GM10847 (cell line): ENCODE results near the gene NUDT22.

Experiments used
- POLR2A ChIP-seq: IDR thresholded peaks from 2 replicates; pipeline ENCODE4 v1.6.1; 2011; ENCODE audit not compliant: insufficient read length; ENCODE audit errors: extremely low read depth

Gene NUDT22

GRCh38 chr11:64201543-64201942 lies 24.5 kb upstream of the NUDT22 start:
- no peak for TF ChIP-seq POLR2A

- TF ChIP-seq POLR2A: no peak
These were observed 23.1 kb upstream of the NUDT22 start for GRCh38 chr11:64202992-64203391.

GRCh38 chr11:64203421-64204079 lies 22.5 kb upstream of the NUDT22 start:
- no peak for TF ChIP-seq POLR2A

DNA sequence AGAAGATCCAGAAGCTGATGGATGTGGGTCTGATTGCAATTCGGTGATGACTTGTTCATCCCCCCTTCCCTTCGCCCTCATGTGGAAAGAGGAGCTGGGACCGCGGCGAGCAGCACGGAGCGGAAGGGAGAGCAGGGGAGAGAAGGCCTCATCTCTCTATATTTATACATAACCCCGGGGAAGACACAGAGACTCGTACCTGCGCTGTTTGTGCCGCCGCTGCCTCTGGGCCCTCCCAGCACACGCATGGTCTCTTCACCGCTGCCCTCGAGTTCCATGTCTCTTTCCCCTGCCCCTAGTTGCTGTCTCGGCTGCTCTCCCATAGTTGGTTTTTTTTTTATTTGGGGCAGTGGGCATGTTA lies 22.0 kb upstream of the NUDT22 start:
- TF ChIP-seq POLR2A: no peak

DNA sequence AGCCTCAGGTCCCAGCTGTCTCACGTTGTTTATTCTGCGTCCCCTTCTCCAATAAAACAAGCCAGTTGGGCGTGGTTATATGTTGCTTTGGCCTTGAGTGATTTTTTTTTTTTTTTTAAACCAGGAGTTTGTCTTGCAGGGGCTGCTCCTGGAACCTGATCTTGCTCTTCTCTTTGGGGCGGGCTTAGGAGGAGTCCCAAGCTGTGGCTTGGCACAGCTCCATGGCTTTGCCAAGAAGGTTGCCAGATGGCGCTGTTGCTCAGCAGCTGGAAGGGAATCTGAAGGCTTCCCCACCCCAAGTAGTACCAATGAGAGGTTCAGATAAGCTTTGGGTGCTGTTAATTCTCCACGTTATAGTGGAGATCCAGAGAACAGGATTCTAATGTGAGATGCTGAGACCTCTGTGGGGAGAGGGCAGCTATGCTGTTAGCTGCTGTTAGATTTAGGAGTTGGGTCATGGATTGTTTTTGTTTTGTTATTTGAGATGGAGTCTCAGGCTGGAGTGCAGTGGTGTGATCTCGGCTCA lies 21.5 kb upstream of the NUDT22 start:
- TF ChIP-seq POLR2A: no peak

DNA sequence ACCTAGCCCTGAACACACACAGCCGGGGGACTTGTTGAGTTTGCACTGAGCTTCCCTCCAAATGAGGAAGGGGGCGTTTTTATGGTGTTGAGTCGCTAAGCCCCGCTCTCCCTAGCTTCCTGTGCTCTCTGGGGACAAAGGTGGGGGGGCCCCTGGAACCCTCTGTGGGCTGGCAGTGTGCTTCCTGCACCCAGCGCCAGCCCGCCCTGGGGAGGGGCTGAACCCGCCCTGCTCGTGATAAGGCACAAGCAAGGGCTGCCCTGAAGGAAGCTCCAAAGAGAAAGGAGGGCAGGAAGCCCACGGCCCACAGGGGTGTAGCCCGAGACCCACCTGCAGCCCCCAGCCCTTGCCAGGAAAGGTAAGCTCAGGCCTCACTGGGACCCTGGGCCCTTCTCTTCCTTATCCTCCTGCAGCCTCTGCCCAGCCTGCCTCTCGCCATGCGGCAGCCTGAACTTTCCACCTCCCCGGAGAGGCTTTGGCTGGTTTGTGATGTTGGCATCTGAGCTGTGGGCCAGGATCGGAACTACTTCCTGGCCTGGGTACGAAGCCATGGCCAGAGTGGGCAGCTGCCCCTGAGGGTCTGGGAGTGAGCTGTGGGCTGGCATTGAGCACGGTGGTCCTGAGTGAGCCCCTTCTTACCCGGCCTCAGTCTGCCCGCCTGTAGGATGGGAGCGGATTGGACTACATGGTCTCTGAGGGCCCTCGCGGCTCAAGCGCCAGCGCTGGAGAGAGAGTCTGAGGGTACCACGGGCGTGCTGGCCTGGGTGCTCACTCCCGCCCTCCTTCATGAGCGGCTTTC lies 19.4 kb upstream of the NUDT22 start, which contains the start of gene FERMT3:
TSS of gene FERMT3 (plus strand) at position 265 of the 799 bp plus-strand sequence. CDS start 644 bp downstream, outside the sequence.
- peak; percentile 42 for TF ChIP-seq POLR2A

GRCh38 chr11:64207256-64208085 lies 18.6 kb upstream of the NUDT22 start:
- TF ChIP-seq POLR2A: peak; percentile 64

DNA sequence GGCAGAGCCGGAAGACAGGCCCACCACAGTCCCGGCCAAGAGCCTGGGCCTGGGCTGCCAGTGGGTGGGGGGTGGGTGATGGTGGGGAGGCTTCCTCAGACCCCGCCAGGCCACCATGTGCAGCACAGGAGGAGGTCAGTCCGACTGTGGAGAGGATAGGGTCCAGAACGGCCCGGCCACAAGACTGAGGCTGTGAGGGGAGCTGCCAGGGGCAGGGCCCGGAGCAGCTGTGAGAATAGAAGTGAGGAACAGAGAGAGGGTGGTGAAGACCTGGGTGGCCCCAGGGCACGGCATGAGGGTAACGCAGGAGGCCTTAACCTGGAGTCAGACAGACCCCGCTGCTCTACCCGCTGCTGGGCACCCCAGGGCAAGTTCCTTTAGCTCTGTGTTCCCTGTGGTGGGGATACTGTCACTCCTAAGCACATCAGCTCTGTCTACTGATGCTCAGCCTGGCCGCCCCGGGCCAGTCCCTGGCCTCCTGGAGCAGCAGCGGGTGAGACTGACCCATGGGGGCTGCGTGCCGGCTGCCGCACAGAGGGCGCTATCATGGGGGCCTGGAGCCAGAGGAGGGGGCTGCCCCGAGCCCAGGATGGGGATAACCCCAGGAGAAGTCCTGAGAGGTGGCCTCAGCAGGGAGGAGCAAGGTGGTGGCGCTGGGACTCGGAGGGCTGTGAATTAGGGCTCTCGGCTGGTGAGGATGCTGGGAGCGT lies 17.8 kb upstream of the NUDT22 start:
- no peak for TF ChIP-seq POLR2A

- TF ChIP-seq POLR2A: no peak
These were observed 17.1 kb upstream of the NUDT22 start for GRCh38 chr11:64208796-64209562.

DNA sequence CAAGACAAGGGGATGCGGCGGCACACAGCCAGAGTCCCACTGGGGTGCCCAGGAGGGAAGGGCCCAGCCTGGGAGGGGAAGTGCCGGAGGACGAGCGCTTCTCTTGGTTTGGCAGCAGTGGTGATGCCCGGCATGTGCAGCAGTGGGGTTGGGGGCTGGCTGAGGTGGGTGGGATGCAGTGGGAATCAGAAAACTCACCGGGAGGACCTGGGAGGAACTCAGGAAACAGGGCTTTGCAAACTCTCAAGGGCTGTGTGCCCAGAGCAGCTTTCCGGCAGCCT lies 16.6 kb upstream of the NUDT22 start:
- no peak for TF ChIP-seq POLR2A

DNA sequence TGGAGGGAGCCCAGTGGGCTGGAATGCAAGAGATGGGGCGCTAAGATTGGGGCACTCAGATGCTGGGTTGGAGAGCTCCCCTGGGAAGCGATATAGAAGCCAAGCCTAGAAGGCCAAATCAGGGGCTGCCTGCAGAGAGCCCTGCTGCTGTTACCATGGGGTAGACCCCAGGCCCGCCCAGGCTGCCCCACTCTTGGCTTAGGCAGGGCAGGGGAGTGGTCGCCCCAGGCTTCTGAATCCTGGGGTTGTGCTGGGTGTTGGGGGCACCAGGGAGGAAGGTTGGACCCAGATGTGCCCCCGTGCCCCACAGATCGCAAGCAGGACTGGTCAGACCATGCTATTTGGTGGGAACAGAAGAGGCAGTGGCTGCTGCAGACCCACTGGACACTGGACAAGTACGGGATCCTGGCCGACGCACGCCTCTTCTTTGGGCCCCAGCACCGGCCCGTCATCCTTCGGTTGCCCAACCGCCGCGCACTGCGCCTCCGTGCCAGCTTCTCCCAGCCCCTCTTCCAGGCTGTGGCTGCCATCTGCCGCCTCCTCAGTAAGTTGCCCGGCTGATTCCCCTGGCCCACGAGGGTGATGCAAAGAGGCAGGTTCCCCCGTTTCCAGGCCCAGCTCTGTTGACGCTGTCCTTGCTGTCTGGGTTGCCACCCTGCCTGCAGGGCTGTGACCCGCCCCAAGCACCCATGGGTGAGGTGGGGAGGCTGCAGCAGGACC lies 15.6 kb upstream of the NUDT22 start:
- no peak for TF ChIP-seq POLR2A

GRCh38 chr11:64211181-64211872 lies 14.7 kb upstream of the NUDT22 start:
- TF ChIP-seq POLR2A: no peak

GRCh38 chr11:64216879-64217278 lies 9.2 kb upstream of the NUDT22 start:
- TF ChIP-seq POLR2A: no peak
